ENCODE measurements around the gene CNGA3.

CNGA3 gene

GRCh38 chr2:98388081-98388480 lies 41.8 kb downstream of the CNGA3 start:
- CTCF ChIA-PET, result interaction anchor here (1.0 to 9.8 kb wide), 3 partner anchors 93 to 689 kb away, joined by 3 to 176 read pairs (median 18); no protein-coding TSS in a partner anchor
- TF ChIP-seq, protein P1, sequence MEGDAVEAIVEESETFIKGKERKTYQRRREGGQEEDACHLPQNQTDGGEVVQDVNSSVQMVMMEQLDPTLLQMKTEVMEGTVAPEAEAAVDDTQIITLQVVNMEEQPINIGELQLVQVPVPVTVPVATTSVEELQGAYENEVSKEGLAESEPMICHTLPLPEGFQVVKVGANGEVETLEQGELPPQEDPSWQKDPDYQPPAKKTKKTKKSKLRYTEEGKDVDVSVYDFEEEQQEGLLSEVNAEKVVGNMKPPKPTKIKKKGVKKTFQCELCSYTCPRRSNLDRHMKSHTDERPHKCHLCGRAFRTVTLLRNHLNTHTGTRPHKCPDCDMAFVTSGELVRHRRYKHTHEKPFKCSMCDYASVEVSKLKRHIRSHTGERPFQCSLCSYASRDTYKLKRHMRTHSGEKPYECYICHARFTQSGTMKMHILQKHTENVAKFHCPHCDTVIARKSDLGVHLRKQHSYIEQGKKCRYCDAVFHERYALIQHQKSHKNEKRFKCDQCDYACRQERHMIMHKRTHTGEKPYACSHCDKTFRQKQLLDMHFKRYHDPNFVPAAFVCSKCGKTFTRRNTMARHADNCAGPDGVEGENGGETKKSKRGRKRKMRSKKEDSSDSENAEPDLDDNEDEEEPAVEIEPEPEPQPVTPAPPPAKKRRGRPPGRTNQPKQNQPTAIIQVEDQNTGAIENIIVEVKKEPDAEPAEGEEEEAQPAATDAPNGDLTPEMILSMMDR (IDR thresholded peaks at IDR 0.05; ENCODE audit: insufficient read depth, low read length, missing control alignments), result no peak
- no peak for DNase-seq (ENCODE audit: low read depth, low spot score)
- POLR2A ChIA-PET, result no interaction called here
- H3K4me3 ChIP-seq (ENCODE audit: low read depth, low read length), result no peak overlapping the region

DNA sequence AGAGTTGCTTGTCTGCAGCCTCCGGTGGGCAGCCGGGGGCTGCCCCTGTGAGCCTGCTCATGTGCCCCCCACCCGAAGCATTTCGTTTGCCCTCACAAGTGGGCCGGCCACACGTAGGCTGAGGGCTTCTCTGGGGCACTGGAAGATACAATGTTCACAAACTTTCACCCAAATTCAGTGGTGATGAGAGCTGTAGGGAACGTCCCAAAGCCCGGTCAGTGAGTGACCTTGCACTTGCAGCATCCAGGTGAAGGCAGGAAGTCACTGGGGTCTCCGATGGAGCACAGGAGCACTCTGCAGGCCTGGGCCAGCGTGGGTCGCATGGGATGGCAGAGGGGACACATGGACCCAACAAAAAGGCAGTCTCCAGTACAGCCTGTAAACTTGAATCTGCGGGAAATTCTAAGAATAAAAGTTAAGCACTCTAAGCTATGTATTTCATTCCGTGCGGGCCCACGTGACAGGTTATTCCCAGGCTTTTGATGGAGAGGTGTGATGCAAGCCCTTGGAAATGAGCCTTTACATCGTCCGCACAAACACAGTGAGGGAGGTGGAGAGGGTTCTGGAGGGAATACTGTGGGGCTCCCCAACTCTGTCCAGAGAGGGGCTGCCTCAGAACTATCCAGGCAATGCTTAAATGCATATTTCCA lies 42.5 kb downstream of the CNGA3 start:
- ChIA-PET POLR2A (no interaction called here), CTCF (interaction anchor here (0.8 to 9.8 kb wide), 3 partner anchors 12 to 690 kb away, joined by 3 to 176 read pairs (median 4); no protein-coding TSS in a partner anchor)
- TF ChIP-seq, protein P1 (IDR thresholded peaks at IDR 0.05; ENCODE audit: insufficient read depth, low read length, missing control alignments), result no peak
- DNase-seq (ENCODE audit: low read depth, low spot score), result no peak
- no peak overlapping the region for H3K4me3 ChIP-seq (ENCODE audit: low read depth, low read length)

- CTCF ChIA-PET, result interaction anchor here (0.8 to 9.8 kb wide), 3 partner anchors 12 to 690 kb away, joined by 3 to 176 read pairs (median 4); no protein-coding TSS in a partner anchor
- DNase-seq (ENCODE audit: low read depth, low spot score), result no peak
- TF ChIP-seq, protein P1 (IDR thresholded peaks at IDR 0.05; ENCODE audit: insufficient read depth, low read length, missing control alignments), result no peak
- no peak overlapping the region for H3K4me3 ChIP-seq (ENCODE audit: low read depth, low read length)
- POLR2A ChIA-PET, result no interaction called here
These were observed 43.0 kb downstream of the CNGA3 start for GRCh38 chr2:98389251-98389605.

DNA sequence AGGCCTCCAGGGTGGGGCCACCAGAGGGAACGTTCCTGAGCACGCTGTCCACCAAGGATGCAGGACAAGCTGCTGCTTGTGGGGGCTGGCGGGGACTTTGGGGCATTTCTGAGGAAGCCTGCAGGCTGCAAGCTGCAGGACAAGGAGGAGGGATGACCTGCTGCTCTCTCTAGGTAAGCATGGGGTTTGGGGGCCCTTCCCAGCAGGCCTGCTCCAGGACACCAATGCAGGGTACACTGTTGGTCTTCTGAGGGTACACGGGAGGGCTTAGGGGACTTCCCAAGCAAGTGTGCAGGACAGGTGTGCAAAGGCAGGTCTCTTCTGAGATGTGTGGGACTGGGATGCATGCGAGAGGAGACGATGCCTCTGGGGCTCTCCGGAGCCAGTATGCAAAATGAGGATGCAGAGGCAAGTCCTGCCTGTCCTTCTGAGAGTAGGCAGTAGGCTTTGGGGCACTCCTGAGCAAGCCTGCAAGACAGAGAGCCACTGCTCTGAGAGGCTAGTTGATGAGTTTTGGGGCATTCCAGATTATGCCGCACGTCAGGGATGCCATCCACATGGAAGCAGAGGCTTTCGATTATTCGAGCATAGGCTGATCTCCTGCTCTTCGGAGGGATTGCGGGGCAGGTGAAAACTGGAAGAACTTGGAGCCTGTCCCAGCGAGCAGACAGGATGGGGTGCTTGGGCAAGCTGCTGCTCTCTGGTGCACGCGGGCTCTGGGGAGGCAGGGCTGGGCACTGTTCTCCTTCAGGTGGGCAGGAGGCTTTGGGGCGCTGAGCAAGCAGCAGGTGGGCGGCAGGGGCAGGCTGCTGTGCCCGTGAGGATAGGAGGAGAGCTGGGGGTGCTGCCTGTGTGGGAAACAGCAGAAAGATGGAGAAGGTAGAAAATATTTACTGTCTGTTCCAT lies 44.6 kb downstream of the CNGA3 start:
- TF ChIP-seq, protein P1 (IDR thresholded peaks at IDR 0.05; ENCODE audit: insufficient read depth, low read length, missing control alignments), result no peak
- ChIA-PET CTCF (interaction anchor here (1.3 to 9.8 kb wide), 2 partner anchors 691 to 692 kb away, joined by 3 to 176 read pairs; no protein-coding TSS in a partner anchor), POLR2A (no interaction called here)
- no peak for DNase-seq (ENCODE audit: low read depth, low spot score)
- H3K4me3 ChIP-seq (ENCODE audit: low read depth, low read length), result no peak overlapping the region

DNA sequence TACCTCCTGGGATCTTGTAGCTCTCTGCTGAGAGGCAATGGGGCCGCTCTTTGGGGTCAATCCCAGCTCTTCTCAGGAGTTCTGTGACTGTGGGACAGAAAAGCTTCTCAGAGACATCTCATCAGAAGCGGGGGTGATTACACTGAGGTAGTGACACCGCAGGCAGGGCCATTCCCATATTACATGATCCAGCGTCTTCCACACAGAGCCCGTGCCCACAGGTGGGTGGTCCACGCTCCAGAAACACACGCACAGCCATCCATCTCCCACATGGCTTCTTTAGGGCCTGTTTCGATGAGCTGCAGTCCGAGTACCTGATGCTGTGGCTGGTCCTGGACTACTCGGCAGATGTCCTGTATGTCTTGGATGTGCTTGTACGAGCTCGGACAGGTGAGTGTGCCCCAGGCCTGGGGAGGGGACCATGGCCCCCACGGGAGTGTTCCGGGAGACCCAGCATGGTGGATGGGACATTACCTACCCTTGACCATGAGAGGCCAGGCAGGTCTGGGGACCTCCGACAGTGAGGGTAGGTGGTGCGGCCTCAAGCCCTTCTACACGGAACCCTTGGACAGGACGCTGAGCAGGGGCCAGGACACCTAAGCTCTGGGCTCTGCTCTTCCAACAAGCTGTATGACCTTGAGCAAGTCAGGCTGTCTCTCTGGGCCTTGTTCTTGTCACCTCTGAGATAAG lies 45.5 kb downstream of the CNGA3 start:
- DNase-seq (ENCODE audit: low read depth, low spot score), result no peak
- TF ChIP-seq, protein P1 (IDR thresholded peaks at IDR 0.05; ENCODE audit: insufficient read depth, low read length, missing control alignments), result no peak
- CTCF ChIA-PET, result interaction anchor here (1.3 kb wide), 1 partner anchor 691 kb away, joined by 3 read pairs; no protein-coding TSS in a partner anchor
- POLR2A ChIA-PET, result no interaction called here
- H3K4me3 ChIP-seq (ENCODE audit: low read depth, low read length), result no peak overlapping the region

All from AG04449 (cell line).